ENCODE measurements around the gene CENPA.

- TF ChIP-seq, protein P1, sequence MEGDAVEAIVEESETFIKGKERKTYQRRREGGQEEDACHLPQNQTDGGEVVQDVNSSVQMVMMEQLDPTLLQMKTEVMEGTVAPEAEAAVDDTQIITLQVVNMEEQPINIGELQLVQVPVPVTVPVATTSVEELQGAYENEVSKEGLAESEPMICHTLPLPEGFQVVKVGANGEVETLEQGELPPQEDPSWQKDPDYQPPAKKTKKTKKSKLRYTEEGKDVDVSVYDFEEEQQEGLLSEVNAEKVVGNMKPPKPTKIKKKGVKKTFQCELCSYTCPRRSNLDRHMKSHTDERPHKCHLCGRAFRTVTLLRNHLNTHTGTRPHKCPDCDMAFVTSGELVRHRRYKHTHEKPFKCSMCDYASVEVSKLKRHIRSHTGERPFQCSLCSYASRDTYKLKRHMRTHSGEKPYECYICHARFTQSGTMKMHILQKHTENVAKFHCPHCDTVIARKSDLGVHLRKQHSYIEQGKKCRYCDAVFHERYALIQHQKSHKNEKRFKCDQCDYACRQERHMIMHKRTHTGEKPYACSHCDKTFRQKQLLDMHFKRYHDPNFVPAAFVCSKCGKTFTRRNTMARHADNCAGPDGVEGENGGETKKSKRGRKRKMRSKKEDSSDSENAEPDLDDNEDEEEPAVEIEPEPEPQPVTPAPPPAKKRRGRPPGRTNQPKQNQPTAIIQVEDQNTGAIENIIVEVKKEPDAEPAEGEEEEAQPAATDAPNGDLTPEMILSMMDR (IDR thresholded peaks at IDR 0.05) = no peak
- TF ChIP-seq POLR2A (IDR thresholded peaks at IDR 0.05) = no peak
These were observed 26.2 kb downstream of the CENPA start for GRCh38 chr2:26811791-26812694.
